Fibroblast of mammary gland (primary cell): ENCODE data around the gene CDIPT.
A peak's percentile ranks its signal among the peaks of the same experiment; 100 is the strongest.

Source experiments
- DNase-seq: peaks from one replicate; pipeline ENCODE4 v3.0.0-alpha.2; 2010; ENCODE audit warnings: low read depth
- H3K4me3 ChIP-seq: 2 replicates; pipeline ENCODE4 v1.5.1; 2011; ENCODE audit warnings: low read depth, mild to moderate bottlenecking, low read length, moderate library complexity; ENCODE audit not compliant: control insufficient read depth
- TF ChIP-seq, protein P1 (sequence below): conservative IDR thresholded peaks from 2 replicates; pipeline ENCODE4 v1.5.1; 2011; ENCODE audit warnings: low read depth, low read length, inconsistent platforms; ENCODE audit not compliant: control insufficient read depth, insufficient read depth

CDIPT gene

DNA sequence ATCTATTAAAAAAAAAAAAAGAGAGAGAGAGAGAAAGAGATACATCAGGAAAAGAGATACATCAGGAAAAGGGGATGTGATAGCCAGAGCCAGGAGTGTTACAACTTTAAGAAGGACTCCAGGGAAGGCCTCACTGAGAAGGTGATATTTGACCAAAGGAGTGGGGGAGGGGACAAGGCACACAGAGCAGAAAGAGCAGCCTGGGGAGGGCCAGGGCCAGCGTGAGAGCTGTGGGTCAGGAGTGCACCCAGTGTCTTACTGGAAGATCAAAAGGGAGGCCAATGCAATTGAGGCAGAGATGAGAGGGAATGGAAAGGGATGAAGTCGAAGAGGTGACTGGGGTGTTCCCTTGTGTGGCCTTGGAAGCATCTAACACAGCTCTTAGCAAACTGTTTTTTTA, 44.9 kb upstream of the CDIPT start:
- TF ChIP-seq, protein P1, sequence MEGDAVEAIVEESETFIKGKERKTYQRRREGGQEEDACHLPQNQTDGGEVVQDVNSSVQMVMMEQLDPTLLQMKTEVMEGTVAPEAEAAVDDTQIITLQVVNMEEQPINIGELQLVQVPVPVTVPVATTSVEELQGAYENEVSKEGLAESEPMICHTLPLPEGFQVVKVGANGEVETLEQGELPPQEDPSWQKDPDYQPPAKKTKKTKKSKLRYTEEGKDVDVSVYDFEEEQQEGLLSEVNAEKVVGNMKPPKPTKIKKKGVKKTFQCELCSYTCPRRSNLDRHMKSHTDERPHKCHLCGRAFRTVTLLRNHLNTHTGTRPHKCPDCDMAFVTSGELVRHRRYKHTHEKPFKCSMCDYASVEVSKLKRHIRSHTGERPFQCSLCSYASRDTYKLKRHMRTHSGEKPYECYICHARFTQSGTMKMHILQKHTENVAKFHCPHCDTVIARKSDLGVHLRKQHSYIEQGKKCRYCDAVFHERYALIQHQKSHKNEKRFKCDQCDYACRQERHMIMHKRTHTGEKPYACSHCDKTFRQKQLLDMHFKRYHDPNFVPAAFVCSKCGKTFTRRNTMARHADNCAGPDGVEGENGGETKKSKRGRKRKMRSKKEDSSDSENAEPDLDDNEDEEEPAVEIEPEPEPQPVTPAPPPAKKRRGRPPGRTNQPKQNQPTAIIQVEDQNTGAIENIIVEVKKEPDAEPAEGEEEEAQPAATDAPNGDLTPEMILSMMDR, result no peak
- H3K4me3 ChIP-seq, result no peak overlapping the region
- no peak for DNase-seq

DNA sequence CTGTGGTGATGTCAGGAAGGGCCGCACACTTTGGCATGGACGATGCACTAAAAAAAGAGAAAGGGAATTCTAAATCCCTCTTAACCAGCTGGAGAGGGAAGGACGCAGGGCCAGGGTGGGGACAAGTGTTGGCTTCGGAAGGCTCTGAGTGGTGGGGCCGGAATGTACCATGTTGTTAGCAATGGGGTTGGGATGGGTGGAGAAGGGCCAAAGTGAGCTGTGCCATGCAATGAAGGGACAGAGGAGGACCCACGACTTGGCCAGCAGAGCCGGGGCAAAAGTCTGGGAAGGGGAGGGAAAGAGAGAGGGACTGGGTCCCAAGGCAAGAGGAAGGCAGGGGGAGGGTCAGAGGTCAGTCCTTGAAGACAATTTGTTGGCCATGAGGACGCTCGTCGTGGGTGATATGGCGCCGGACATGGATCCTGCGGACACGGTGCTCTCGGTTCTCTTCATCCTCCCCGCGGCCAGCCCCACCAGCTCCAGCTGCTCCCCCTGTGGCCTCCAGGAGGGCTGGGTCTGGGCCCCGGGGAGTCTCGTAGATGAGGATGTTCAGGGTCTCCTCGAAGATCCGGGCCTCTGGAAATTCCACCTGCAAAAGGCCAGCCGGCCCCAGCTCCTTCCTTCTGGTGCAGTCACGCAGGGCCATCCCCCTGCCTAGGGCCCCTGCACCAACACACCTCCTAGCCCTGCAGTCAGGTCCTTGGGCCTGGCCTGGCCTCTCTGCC, 43.7 kb upstream of the CDIPT start:
- DNase-seq, result no peak
- TF ChIP-seq, protein P1, result no peak
- no peak overlapping the region for H3K4me3 ChIP-seq

DNA sequence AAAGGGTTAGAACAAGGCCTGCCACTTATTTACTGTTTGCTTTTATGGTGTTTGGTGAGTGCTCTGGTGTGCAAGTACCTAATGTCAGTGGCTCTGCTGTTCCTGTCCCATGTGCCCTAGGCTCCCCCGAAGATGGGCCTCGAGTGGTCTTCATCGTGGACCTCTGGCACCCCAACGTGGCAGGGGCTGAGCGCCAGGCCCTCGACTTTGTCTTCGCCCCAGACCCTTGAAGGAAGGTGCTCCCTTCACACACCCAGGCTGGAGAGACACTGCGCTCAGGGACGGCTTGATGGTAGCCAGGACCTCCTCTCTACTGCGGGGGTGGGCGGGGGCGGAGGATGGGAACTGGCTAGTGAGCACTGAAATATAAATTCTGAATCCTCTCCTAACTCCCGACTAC, 42.6 kb upstream of the CDIPT start:
- TF ChIP-seq, protein P1, result no peak
- no peak for DNase-seq
- H3K4me3 ChIP-seq, result no peak overlapping the region

- no peak for DNase-seq
- H3K4me3 ChIP-seq, result no peak overlapping the region
- TF ChIP-seq, protein P1, result no peak
Observed at GRCh38 chr16:29904947-29905346, 41.9 kb upstream of the CDIPT start.

DNA sequence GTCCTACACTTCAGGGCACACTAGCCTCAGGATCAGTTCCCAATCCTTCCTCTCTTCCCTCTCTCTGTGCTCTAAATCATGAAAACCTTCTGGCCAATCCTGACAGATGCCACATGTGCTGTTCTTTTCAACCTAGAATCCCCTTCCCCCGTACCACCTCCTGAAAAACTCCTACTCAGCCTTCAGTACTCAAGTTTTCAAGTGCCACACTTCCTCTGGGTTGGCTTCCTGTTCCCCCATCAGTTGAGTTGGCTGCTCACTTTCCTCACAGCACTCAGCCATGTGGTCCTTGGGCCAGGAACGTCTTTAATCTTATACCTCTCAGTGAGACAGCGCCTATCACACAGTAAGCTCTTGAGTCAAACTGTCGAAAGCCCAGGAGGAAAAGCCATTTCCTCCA, 40.6 kb upstream of the CDIPT start:
- no peak overlapping the region for H3K4me3 ChIP-seq
- DNase-seq, result no peak
- TF ChIP-seq, protein P1, result no peak

GRCh38 chr16:29901607-29901945, 38.5 kb upstream of the CDIPT start:
- H3K4me3 ChIP-seq, result peak overlapping the region; percentile 61
- TF ChIP-seq, protein P1, result no peak
- no peak for DNase-seq
